Stimulated activated CD8-positive, alpha-beta memory T cell treated with anti-CD3 and anti-CD28 coated beads, Interleukin-12 subunit alpha, Interleukin-12 subunit beta, amount 100 ng/mL, for 24 hours (primary cell): Measurements from ENCODE around the gene ZNF580.

Experiments
- DNase-seq: peaks from one replicate; pipeline ENCODE4 v3.0.0-alpha.2; 2020; ENCODE audit errors: extremely low read depth

The ZNF580 gene

GRCh38 chr19:55691561-55692481 lies 51.0 kb downstream of the ZNF580 start:
- no peak for DNase-seq

GRCh38 chr19:55692681-55693081 lies 51.9 kb downstream of the ZNF580 start:
- no peak for DNase-seq
